Suppressor macrophage (primary cell): ENCODE results near the gene RNF10.
A peak's percentile ranks its signal among the peaks of the same experiment; 100 is the strongest.

Experiments
- DNase-seq, 4 experiments: peaks; one replicate each; pipeline ENCODE4 v3.0.0-alpha.2; 2020 to 2022

The RNF10 gene

DNA sequence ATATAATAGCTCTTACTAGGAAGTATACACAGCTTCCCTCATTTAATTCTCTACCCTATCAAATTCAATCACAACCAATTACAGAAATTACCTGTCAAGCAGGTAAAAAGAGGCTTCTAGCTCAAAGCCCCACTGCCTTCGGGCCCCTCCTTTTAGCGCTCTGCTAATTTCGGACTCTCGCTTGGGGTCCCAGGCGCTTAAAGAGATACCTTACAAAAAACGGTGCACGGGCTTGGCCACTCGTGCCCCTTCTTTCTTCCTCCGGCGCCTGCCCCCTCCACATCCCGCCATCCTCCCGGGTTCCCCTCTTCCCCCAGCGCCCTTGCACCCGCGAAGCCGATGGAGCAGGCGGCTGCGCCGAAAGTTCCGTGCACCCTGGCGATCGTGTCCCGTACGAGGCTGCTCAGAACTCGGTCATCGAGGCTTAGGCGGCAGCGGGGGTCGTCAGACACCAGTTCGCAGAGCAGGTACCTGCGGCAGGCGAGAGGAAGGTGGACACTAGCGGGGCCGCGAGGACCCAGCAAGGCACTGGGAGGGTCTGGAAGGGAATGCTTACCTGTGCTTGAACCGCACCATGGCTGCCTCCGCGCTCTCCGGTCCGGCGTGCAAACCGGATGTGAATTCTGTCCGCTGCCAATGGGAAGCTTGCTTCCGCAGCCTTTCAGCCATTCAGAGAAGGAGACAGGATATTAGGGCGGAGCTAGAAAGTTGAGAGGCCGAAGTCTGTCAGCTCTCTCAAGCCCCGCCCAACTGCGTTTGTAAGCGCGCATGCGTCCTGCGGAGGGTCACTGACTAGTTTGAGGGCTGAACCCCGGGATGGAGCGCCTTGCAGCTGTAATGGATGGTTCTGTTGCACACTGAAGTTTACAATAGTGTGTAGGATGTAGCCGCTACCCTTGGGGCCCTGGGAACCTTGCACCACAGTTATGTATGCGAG, 46.9 kb downstream of the RNF10 start, which contains the start of gene POP5:
POP5 (minus strand) TSS at position 616 of the 937 bp plus-strand sequence; CDS start at position 576, 40 bp downstream.
- DNase-seq, result peak; percentile 98 to 99 (median 98)

DNA sequence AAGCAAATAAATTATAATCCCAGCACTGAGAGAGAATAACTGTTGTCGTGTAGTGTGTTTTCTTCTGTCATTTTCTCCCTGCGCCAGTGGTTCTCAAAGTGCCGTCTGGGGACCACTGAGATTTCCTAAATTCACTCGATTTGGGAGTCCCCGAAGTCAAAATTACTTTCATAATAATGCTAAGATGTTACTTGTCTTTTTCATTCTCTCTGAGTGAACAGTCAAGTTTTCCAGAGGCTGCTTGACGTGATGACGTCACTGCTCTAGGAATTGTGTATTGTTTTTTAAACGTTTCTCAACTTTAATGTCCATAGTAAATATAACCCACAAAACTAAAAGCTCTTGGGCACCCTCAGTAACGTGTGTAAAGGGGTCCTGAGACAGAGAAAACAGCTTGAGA, 47.8 kb downstream of the RNF10 start:
- no peak for DNase-seq

DNA sequence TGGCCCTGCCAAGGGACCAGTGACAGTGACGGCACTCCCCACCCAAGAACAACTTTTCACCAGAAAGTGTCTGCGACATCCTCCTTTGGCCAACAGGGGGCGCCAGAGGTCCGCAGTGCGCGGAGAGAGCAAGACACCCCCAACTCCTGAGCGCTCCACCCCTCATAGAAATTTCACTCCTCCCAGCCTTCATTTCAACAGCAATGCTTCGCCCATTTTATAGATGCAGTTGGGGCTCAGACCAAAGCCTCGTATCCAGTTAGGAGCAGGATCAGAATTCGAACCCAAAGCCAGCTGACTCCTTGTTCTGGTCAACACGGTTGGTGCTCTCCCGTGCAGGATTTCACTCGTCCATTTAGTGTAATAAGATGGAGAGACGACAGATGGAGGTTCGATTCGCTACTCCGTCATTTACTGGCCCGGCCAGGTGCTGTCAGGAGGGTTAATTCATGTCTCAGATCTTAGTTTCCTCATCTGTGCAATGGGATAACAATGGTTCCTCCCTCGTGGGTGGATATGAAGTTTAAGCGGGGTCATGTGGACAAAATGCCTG, 49.4 kb downstream of the RNF10 start:
- DNase-seq, result peak; percentile 72 to 88 (median 84)

DNA sequence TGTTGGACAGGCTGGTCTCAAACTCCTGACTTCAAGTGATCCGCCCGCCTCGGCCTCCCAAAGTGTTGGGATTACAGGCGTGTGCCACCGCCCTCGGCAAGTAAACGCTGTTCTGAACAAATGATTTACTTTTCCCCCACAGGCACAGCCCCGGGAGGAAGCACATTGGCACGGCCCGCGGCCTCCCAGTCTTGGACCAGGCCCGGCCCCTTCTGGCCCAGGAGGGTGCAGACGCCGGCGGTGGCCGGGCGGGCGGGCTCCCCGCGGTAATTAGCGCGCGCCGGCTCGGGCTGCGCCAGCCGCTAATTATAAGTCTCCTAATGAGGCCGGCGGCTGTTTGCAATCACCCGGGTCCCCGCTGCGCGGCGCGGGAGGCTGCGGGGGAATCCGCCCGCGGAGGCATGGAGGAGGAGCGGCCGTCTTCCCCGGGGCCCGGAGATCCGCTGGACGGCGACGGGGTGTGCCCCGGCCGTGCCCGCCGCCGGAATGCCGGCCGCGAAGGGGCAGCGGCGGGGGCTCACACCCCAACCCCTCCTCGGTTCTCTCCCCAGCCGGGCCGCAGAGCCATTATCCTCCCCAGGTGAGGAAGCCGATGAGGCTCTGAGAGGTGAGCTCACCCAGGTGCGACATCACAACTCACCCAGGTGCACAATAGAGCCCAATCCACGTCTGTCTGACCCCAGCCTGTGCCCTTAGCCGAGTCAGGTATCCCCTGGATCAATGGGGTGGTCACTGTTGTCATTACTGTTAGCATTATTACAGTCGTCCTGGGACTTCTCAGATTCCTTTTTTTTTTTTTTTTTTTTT, 50.4 kb downstream of the RNF10 start:
- DNase-seq, result peak in 3 of 4 experiments; percentile 48 to 69 (median 55)

DNA sequence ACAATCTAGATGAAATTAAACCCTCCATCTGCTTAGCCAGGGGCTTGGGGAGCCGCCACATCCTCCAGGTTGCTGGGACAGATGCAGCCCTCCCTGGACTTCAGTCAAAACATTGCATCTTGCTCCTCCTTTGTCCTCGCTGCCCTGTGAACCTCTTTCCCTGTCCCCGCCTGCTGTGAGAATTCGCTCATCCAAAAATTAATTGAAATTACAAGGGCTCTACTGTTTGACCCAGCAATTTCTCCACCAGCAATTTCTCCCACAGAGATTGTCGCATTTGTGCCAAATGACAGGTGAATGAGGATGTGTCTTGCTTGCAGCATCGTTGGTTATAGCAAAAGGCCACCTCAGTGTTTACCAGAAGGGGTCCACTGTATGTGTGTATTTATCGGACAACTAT, 52.0 kb downstream of the RNF10 start:
- DNase-seq, result no peak

DNA sequence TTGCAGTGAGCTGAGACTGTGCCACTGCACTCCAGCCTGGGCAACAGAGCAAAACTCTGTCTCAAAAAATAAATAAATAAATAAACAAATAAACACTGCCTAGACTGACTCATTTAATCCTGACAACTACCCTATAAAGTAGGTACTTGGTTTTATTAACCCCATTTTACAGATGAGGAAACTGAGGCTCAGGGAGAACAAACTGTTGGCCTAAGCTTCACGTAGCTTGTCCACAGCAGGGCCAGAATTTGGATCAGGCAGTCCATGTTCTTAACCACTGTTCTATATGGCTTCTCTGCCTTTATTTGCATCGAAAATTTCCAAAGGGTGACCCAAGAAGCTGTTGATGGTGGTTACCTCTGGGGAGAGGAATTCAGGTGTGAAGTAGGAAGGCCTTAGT, 52.7 kb downstream of the RNF10 start:
- DNase-seq, result no peak

DNA sequence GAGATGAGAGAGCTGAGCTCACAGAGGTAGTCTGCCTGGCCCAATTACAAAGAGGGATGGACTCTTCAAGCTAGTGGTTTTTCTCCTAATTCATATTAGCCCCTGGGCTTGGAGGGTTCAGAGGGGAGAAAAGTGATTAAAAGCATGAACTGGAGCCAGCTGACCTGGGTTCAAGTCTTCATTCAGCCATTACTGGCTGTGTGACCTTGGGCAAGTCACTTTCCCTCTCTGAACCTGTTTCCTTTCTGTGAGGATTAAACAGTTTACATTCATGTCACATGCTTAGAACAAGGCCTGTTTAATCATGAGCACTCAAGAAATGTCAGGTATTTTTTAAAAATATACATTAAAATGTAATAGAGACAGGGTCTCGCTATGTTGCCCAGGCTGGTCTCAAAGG, 54.2 kb downstream of the RNF10 start:
- DNase-seq, result no peak

DNA sequence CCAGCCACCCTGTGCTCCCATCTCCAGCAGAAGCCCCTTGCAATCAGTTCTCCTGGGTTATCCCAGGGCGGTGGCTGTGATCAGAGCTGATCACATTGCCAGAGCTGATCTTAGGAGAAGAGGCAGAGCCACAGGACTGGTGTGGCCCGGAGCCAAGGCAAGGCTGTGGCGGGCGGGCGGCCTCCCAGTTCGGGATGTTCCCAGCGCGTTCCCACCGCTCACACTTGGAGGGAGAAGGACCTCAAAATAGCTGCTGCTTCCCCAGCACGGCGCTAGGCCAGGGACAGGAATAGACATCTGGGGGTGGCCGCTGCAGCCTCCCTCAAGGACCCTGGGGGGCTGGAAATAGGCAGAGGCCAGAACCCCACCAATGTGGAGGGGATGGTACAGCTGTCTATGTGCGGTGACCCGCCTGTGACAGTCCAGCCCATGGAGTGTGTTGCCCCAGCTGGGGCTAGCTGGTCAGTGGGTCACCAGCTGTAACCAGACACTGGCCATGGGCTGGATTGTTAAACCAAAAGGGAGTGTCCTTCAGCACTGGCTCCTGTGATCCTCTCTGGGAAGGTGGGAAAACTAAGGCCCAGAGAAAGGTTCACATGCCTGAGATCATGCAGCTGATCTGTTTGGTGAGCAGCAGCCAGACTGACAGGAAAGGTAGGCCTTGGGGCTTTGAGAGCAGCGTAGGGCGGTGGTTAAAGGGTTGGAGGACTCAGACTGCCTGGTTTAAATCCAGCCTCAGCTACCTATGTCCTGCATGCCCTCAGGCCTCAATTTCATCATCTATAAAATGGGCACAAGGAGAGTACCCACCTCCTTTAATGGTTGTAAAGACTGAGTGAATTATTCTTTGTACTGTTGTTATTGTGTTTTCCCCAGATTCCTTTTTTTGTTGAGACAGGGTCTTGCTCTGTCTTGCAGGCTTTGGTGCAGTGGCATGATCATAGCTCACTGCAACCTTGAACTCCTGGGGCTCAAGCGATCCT, 55.1 kb downstream of the RNF10 start:
- DNase-seq, result no peak

DNA sequence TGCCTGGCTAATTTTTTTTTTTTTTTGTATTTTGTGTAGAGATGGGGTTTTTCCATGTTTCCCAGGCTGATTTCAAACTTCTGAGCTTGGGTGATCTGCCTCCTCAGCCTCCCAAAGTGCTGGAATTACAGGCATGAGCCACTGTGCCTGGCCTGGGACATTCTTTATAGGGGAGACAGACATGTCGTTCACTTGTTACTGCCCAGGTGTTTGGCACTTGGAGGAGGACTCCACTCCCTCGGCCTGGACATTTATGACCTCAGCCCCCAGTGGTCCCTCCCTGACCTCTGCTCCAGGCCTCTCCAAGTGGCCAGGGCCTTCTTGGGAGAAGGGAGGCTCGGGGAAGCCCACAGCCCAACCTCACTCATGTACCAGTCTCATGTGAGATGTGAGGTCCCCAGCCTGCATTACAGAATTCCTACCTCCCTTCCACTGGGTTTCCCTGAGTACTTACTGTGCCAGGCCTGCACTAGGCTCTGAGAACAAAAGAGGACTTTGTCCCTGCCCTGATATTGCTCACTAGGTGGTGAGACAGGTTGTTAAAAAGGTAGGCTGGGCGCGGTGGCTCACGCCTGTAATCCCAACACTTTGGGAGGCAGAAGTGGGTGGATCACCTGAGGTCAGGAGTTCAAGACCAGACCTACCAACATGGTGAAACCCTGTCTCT, 56.7 kb downstream of the RNF10 start:
- no peak for DNase-seq

DNA sequence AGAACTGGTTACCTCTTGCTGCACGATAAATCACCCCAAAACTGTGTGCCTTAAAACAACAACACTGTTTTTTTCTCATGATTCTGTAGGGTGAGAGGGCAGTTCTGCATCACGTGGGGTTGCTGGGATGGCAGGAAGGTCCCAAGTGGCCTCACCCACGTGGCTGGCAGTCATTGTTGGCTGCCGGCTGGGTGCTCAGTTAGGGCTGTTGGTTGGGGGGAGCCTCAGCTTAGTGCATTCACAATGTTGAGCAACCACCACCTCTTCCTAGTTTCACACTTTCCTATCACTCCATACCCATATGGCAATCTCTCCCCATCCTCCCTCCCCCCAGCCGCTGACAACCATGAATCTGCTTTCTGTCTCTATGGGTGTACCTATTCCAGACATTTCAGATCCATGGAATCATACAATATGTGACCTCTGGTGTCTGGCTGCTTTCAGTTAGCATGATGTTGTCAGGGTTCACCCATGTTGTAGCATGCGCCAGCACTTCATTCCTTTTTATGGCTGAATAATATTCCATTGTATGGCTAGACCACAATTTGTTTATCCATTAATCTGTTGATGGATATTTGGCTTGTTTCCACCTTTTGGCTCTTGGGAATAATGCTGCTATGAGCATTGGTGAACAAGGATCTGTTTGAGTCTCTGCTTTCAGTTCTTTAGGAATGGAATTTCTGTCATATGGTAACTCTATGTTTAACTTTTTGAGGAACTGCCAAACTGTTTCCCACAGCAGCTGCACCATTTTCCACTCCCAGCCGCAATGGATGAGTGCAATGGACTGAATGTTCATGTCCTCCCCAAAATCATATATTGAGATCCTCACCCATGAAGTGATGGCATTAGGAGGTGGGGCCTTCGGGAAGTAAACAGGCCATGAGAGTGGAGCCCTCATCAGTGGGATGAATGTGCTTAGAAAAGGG, 58.2 kb downstream of the RNF10 start:
- DNase-seq, result peak in 2 of 4 experiments; percentile 25 to 32

DNA sequence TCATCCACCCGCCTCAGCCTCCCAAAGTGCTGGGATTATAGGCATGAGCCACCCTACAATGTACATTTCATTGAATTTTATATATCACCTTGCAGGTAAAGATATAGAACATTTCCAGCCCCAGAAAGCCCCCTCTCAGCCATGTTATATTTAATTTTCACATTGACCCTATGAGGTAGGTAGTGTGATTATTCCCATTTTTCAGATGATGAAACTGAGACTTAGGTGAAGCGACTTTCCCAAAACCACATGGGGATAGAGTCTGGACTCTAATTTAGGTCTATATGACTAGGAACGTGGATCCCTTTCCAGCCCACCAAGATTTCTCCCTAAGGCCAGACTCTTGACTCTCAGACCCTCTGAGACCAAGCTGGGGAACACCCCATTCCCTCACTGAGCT, 62.7 kb downstream of the RNF10 start:
- DNase-seq, result no peak

DNA sequence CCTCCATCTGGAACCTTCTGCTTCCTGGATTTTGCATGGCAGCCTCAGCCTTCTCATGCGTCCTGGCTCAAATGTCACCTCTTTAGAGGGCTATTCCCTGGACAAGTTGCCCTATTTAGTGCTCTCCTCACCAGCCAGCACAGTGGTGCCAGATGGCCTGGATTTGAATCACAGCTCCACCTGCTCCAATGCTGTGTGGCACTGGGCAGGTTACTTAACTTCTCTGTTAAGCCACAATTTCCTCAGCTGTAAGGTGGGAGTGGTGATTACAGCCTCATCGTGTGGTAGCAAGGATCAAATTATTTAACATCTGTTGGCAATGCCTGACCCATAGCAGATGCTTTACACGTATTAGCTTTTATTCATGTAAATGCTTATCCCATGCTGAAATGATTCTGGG, 63.7 kb downstream of the RNF10 start:
- DNase-seq, result no peak

DNA sequence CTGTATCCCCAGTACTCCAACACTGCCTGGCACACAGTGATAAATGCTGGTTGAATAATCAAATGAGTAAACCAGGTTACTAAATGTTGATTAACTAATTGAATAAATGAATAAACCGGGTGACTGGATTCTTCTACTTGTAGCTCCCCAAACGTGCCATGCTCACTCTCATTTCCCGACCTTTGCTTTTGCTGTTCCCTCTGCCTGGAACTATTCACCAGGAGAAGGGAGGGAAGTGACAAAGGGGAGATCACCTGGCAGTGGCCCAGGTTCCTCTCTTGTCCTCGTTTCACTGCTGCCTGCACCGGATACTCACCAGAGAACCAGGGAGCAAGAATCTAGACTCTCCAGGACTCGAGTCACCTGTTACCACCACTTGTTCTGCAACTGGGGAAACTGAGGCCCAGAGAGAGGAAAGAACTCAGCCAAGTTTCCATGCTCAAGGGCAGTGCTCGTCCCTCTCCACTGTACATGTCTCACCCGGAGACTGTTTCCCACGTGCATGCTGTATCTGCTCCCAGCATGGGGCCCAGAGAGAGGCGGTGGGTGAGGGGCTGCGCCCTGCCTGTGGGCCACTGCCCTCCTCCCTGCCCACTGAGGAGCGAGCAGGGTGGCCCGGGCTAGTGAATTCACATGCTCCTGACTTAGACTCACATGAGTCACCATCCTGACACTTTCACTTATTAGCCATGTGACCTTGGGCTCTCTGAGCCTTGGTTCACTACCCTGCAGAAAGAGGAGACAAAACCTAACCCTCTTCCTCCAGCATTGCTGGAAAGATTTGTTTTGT, 64.7 kb downstream of the RNF10 start:
- DNase-seq, result peak; percentile 76 to 90 (median 88)

DNA sequence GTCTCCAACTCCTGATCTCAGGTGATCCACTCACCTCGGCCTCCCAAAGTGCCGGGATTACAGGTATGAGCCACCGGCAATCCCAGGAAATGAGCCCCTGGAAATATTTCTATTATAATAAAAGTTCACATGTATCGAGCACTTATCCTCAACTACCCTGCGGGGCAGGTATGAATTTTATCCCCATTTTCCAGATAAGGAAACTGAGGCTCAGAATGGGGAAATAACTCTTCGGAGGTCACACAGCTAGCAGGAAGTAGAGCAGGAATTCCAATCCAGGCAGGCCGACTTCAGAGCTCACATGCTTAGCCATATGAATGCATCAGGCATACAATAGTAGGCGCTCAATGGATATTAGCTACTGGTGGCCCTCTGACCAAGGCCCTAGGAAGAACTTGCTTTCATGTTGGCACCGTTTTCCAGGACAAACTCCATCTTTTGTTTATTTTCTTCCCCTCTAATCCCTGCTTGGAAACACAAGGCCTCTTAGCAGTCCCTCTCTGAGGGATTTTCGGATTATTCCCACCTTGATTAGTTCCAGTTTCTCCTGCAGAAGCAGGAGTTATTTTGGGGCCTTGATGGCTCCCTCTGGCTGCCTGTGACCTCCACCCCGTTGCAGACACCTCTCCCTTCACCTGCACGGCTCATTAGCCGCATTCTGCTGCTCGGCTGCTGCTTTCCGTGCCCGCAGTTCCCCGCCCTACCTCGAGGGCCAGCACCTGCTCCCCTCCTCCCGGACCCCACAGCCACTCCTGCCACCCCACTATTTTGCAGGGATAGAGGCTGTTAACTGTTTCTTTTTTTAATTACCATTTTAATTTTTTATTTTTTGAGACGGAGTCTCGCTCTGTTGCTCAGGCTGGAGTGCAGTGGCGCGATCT, 65.8 kb downstream of the RNF10 start:
- DNase-seq, result peak in 2 of 4 experiments; percentile 22 to 24

DNA sequence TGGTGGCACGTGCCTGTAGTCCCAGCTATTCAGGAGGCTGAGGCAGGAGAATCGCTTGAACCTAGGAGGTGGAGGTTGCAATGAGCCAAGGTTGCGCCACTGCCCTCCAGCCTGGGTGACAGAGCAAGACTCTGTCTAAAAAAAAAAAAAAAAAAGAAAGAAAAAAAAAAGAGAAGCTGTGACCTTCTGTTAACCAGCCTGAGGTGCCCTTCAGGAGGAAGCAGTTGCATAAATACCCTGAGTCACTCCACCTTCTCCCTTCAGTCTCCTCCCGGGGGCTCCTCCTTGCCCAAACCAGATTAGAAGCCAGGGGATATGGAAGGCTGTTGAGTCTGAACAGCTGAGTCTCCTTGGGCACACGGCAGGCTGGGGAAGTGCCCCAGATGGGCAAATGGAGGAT, 68.3 kb downstream of the RNF10 start:
- DNase-seq, result peak; percentile 66 to 89 (median 82)

DNA sequence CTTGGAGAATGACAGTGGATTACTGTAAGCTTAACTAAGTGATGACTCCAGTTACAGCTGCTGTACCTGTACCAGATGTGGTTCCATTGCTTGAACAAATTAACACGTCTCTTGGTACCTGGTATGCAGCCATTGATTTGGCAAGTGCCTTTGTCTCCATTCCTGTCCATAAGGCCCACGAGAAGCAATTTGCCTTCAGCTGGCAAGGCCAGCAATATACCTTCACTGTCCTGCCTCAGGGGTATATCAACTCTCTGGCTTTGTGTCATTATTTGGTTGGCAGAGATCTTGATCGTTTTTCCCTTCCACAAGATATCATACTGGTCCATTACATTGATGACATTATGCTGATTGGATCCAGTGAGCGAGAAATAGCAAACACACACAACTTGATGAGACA, 76.4 kb downstream of the RNF10 start:
- no peak for DNase-seq

DNA sequence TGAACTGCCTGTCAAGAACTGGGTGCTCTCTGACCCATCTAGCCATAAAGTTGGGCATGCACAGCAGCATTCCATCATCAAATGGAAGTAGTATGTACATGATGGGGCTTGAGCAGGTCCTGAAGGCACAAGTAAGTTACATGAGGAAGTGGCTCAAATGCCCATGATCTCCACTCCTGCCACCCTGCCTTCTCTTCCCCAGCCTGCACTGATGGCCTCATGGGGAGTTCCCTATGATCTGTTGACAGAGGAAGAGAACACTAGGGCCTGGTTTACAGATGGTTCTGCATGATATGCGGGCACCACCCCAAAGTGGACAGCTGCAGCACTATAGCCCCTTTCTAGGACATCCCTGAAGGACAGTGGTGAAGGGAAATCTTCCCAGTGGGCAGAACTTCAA, 77.4 kb downstream of the RNF10 start:
- DNase-seq, result peak; percentile 17 to 48 (median 40)

DNA sequence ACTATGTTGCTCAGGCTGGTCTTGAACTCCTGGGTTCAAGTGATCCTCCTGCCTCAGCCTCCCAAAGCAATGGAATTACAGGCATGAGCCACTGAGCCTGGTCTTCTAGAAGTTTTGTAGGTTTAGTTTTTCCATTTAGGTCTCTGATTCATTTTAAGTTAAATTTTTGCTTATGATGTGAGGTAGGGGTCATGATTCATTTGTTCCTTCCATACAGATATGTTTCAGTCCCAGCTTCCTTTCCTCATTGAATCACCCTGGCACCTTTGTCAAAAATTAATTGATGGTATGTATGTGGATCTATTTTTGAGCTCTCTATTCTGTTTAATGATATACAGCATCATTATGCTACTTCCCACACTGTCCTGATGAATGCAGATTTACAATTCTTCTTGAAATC, 80.7 kb downstream of the RNF10 start:
- no peak for DNase-seq
